H1 (cell line): Measurements from ENCODE around the gene CYB561A3. TPM values are rescaled to one million over a fixed set of nuclear protein-coding genes. Genes with fewer than 3 reads are reported as not detected.

Experiments
- CTCF ChIA-PET: fragments of 300-600 bp; sonication (Branson Sonifier 250); formaldehyde crosslinking; loops from one replicate; lab custom pipeline; 2021; ENCODE audit not compliant: partially characterized antibody; lab: Charles Lee
- POLR2A ChIA-PET: fragments of 300-600 bp; sonication (Branson Sonifier 250); formaldehyde crosslinking; loops from one replicate; lab custom pipeline; 2021; ENCODE audit warnings: inconsistent platforms; ENCODE audit not compliant: partially characterized antibody; lab: Charles Lee
- DNase-seq, 2 experiments: peaks; one replicate each; pipeline versions ENCODE4 v3.0.0 to v3.0.0-alpha.2; 2010 to 2022; ENCODE audit warnings: low spot score in 2 of 2, low read depth in 1 of 2, mixed read lengths in 1 of 2
- FAIRE-seq: peaks from 2 replicates; lab custom pipeline; 2011; peaks lifted over from hg19 to GRCh38; lab: Jason Lieb, UNC
- H2AFZ ChIP-seq: 2 replicates; pipeline ENCODE4 v1.8.1; 2012; ENCODE audit warnings: low read length, inconsistent platforms
- H2AK5ac ChIP-seq: 2 replicates; pipeline ENCODE4 v1.6.1; 2013; ENCODE audit warnings: low read depth, low read length
- H2BK120ac ChIP-seq: replicated peaks from 2 replicates; pipeline ENCODE3; 2013; ENCODE audit warnings: low read depth, low read length, inconsistent platforms
- H2BK12ac ChIP-seq: 2 replicates; pipeline ENCODE4 v1.6.1; 2013; ENCODE audit warnings: low read depth, low read length
- H2BK15ac ChIP-seq: 2 replicates; pipeline ENCODE4 v1.6.1; 2013; ENCODE audit warnings: low read length
- H2BK20ac ChIP-seq: 2 replicates; pipeline ENCODE4 v1.6.1; 2013; ENCODE audit warnings: low read length
- H2BK5ac ChIP-seq: 2 replicates; pipeline ENCODE4 v1.6.1; 2013; ENCODE audit warnings: low read depth, low read length
- H3K14ac ChIP-seq: 2 replicates; pipeline ENCODE4 v1.6.1; 2013; ENCODE audit warnings: inconsistent platforms; ENCODE audit not compliant: insufficient read length
- H3K18ac ChIP-seq: 2 replicates; pipeline ENCODE4 v1.6.1; 2013; ENCODE audit warnings: low read length; ENCODE audit errors: extremely low read depth
- H3K23ac ChIP-seq: 2 replicates; pipeline ENCODE4 v1.6.1; 2013; ENCODE audit warnings: inconsistent platforms; ENCODE audit not compliant: insufficient read length
- H3K23me2 ChIP-seq: 2 replicates; pipeline ENCODE4 v1.6.1; 2013; ENCODE audit warnings: low read depth, low read length
- H3K27ac ChIP-seq: 2 replicates; pipeline ENCODE4 v1.6.1; 2011; ENCODE audit warnings: low read depth, low read length, inconsistent platforms
- H3K27me3 ChIP-seq, 4 experiments: replicated peaks in 1 of 4; 1 replicate in 1 of 4; 2 replicates in 3 of 4; pipeline versions ENCODE4 v1.6.1 to v1.8.1; 2011 to 2013; ENCODE audit warnings: low read length in 3 of 4, mild to moderate bottlenecking in 3 of 4, inconsistent platforms in 2 of 4, mixed read lengths in 2 of 4, moderate library complexity in 1 of 4; ENCODE audit not compliant: control insufficient read depth in 3 of 4, insufficient read depth in 3 of 4; ENCODE audit errors: extremely low read depth in 1 of 4
- H3K36me3 ChIP-seq, 4 experiments: 2 replicates each; pipeline versions ENCODE4 v1.6.1 to v1.8.1; 2011 to 2013; ENCODE audit warnings: mild to moderate bottlenecking in 4 of 4, low read length in 3 of 4, moderate library complexity in 2 of 4, control low read depth in 1 of 4, inconsistent platforms in 1 of 4; ENCODE audit not compliant: insufficient read depth in 4 of 4, control insufficient read depth in 2 of 4
- H3K4ac ChIP-seq: replicated peaks from 2 replicates; pipeline ENCODE3; 2013; ENCODE audit warnings: low read length, low read depth, mixed read lengths, inconsistent platforms; ENCODE audit not compliant: insufficient read length
- H3K4me1 ChIP-seq, 4 experiments: replicated peaks in 1 of 4; 1 replicate in 1 of 4; 2 replicates in 3 of 4; pipeline versions ENCODE4 v1.6.1 to v1.8.1; 2011 to 2013; ENCODE audit warnings: low read length in 3 of 4, inconsistent platforms in 2 of 4, mixed read lengths in 1 of 4; ENCODE audit not compliant: insufficient read depth in 4 of 4, control insufficient read depth in 3 of 4
- H3K4me2 ChIP-seq, 2 experiments: 2 replicates each; pipeline versions ENCODE4 v1.6.1 to v1.8.1; 2011 to 2013; ENCODE audit warnings: low read depth in 2 of 2, low read length in 2 of 2, control low read depth in 1 of 2, inconsistent platforms in 1 of 2, mild to moderate bottlenecking in 1 of 2; ENCODE audit not compliant: insufficient read depth in 1 of 2
- H3K4me3 ChIP-seq, 4 experiments: fragments of 200-600, 300-600 bp in 1 of 4; sonication (generic), shearing (Covaris generic), sonication (Bioruptor Twin) in 1 of 4; 2 replicates each; pipeline versions ENCODE4 v1.5.1 to v1.8.1; 2011 to 2016; ENCODE audit warnings: low read length in 4 of 4, low read depth in 3 of 4, control low read depth in 2 of 4, inconsistent platforms in 2 of 4, mild to moderate bottlenecking in 2 of 4, mixed read lengths in 1 of 4, moderate library complexity in 1 of 4; ENCODE audit not compliant: insufficient read depth in 2 of 4; ENCODE audit errors: extremely low read depth in 1 of 4
- H3K56ac ChIP-seq: replicated peaks from 2 replicates; pipeline ENCODE3; 2013; ENCODE audit warnings: low read depth, mild to moderate bottlenecking, mixed read lengths, low read length, inconsistent platforms; ENCODE audit not compliant: insufficient read length
- H3K79me1 ChIP-seq: 2 replicates; pipeline ENCODE4 v1.6.1; 2013; ENCODE audit warnings: low read depth, low read length, control low read depth
- H3K79me2 ChIP-seq, 2 experiments: 2 replicates each; pipeline versions ENCODE4 v1.6.1 to v1.8.1; 2012 to 2013; ENCODE audit warnings: low read length in 2 of 2, mild to moderate bottlenecking in 2 of 2, inconsistent platforms in 1 of 2; ENCODE audit not compliant: insufficient read depth in 2 of 2, control insufficient read depth in 1 of 2
- H3K9ac ChIP-seq, 4 experiments: replicated peaks in 1 of 4; 1 replicate in 1 of 4; 2 replicates in 3 of 4; pipeline versions ENCODE4 v1.6.1 to v1.8.1; 2011 to 2013; ENCODE audit warnings: low read depth in 3 of 4, low read length in 3 of 4, control low read depth in 2 of 4, mild to moderate bottlenecking in 2 of 4, moderate library complexity in 2 of 4, inconsistent platforms in 1 of 4; ENCODE audit errors: extremely low read depth in 1 of 4
- H3K9me3 ChIP-seq, 2 experiments: 2 replicates each; pipeline versions ENCODE4 v1.6.1 to v1.8.1; 2012 to 2013; ENCODE audit warnings: mild to moderate bottlenecking in 2 of 2, moderate library complexity in 2 of 2, control low read depth in 1 of 2, inconsistent platforms in 1 of 2, low read depth in 1 of 2, low read length in 1 of 2, mixed read lengths in 1 of 2; ENCODE audit not compliant: insufficient read depth in 2 of 2
- H4K20me1 ChIP-seq, 2 experiments: replicated peaks in 1 of 2; 2 replicates each; pipeline versions ENCODE3 to v1.8.1; 2011 to 2013; ENCODE audit warnings: inconsistent platforms in 2 of 2, low read length in 2 of 2, mild to moderate bottlenecking in 1 of 2; ENCODE audit not compliant: insufficient read depth in 2 of 2, control insufficient read depth in 1 of 2
- H4K5ac ChIP-seq: 2 replicates; pipeline ENCODE4 v1.6.1; 2013; ENCODE audit warnings: low read length, low read depth, mixed read lengths, inconsistent platforms; ENCODE audit not compliant: insufficient read length
- H4K8ac ChIP-seq: 2 replicates; pipeline ENCODE4 v1.8.0; 2013; ENCODE audit warnings: mild to moderate bottlenecking, moderate library complexity, low read length, inconsistent platforms; ENCODE audit not compliant: insufficient read depth; ENCODE audit errors: extremely low read depth
- H4K91ac ChIP-seq: replicated peaks from 2 replicates; pipeline ENCODE3; 2013; ENCODE audit warnings: low read length, mixed read lengths, inconsistent platforms; ENCODE audit not compliant: insufficient read length
- BCL11A ChIP-seq, 2 experiments: IDR thresholded peaks; one replicate each; pipeline ENCODE4 v1.6.1; 2011; ENCODE audit warnings: low read depth in 2 of 2, low read length in 2 of 2, mild to moderate bottlenecking in 2 of 2
- CBX8 ChIP-seq: fragments of 300-800, 300-1000 bp; sonication (generic); IDR thresholded peaks from 2 replicates; pipeline ENCODE4 v1.7.1; 2016; ENCODE audit warnings: low read depth, low read length, borderline replicate concordance
- CREB1 ChIP-seq: IDR thresholded peaks from 2 replicates; pipeline ENCODE4 v1.6.1; 2012; ENCODE audit warnings: inconsistent platforms
- KDM1A ChIP-seq: fragments of 200-600, 300-600 bp; sonication (generic); IDR thresholded peaks from 2 replicates; pipeline ENCODE4 v1.7.1; 2016; ENCODE audit warnings: mild to moderate bottlenecking, low read length, borderline replicate concordance
- POLR2A ChIP-seq, 2 experiments: IDR thresholded peaks; 1 replicate in 1 of 2; 2 replicates in 1 of 2; pipeline ENCODE4 v1.6.1; 2011; ENCODE audit warnings: low read depth in 2 of 2, low read length in 2 of 2, mild to moderate bottlenecking in 2 of 2; ENCODE audit errors: control extremely low read depth in 1 of 2
- RBBP5 ChIP-seq: IDR thresholded peaks from 2 replicates; pipeline ENCODE4 v1.7.1; 2012; ENCODE audit warnings: low read depth, mild to moderate bottlenecking, inconsistent platforms, low read length, moderate library complexity, borderline replicate concordance
- SIN3A ChIP-seq, 2 experiments: IDR thresholded peaks in 1 of 2; conservative IDR thresholded peaks in 1 of 2; 2 replicates each; pipeline ENCODE4 v1.6.1; 2011 to 2012; ENCODE audit warnings: low read length in 2 of 2, improper control_type of control experiment in 1 of 2, low read depth in 1 of 2, mild to moderate bottlenecking in 1 of 2
- SIX5 ChIP-seq: IDR thresholded peaks from 2 replicates; pipeline ENCODE4 v1.6.1; 2011; ENCODE audit warnings: mild to moderate bottlenecking, low read depth, low read length
- ZNF274 ChIP-seq: IDR thresholded peaks from 2 replicates; pipeline ENCODE4 v1.7.0; 2012; ENCODE audit warnings: low read length, borderline replicate concordance; ENCODE audit errors: extremely low read depth
- WGBS, 2 experiments: shearing (Covaris generic) in 1 of 2; methylation state at CpG; one replicate each; pipeline versions ENCODE4 v1.1.6 to v1.1.7; 2013 to 2015; ENCODE audit warnings: low lambda C conversion rate in 2 of 2, mixed read lengths in 2 of 2, inconsistent platforms in 1 of 2, low coverage in 1 of 2, missing lambda C conversion rate in 1 of 2; ENCODE audit not compliant: insufficient replicate concordance in 2 of 2, insufficient coverage in 1 of 2, insufficient read length in 1 of 2; ENCODE audit errors: extremely low coverage in 1 of 2, missing lambda C conversion rate in 1 of 2; 5-methylcytosine and 5-hydroxymethylcytosine counted together
- polyA plus RNA-seq, 7 experiments: library from polyadenylated mRNA; depleted of rRNA in 3 of 7; stranded (reverse) in 5 of 7; unstranded in 2 of 7; fragments of >200 nt in 5 of 7; fragments of 200-250 nt in 2 of 7; gene quantifications; 1 replicate in 5 of 7; 2 replicates in 1 of 7; 4 replicates in 1 of 7; pipeline versions ENCODE4 v1.2.1 to v1.2.3, GENCODE V29; 2011 to 2013; ENCODE audit warnings: missing spikeins in 2 of 7, mixed read lengths in 2 of 7
- total RNA-seq: library from RNA; stranded (reverse); fragmentation: NEBNext Ultra II Directional; extraction: Animal tissue kit (Norgen Biotek cat#: 25700); gene quantifications from 2 replicates; pipeline ENCODE4 v1.2.1, GENCODE V29; 2021

Gene CYB561A3
- total and polyA plus RNA-seq, 2 of the 8 experiments (the other 6 are each of a cell fraction or from before 2014, with no cell fraction given) = 29.6 to 41.2 TPM

GRCh38 chr11:61341706-61342105 is 20.0 kb downstream of the CYB561A3 start:
- Histone ChIP-seq H4K20me1 (no peaks in the 10 kb centered on the region), H2AK5ac (no peak overlapping the region), H3K18ac (no peak overlapping the region), H3K56ac (no peak overlapping the region), H3K27ac (no peak overlapping the region), H3K4ac (no peak overlapping the region), H3K9me3 (no peaks in the 10 kb centered on the region), H4K8ac (no peak overlapping the region), H2BK12ac (no peak overlapping the region), H3K36me3 (peaks cover 0 to 13% (median 4%) of the 10 kb centered on the region in 4 experiments; a peak in 4 of 8 replicates), H3K4me3 (no peak overlapping the region), H3K9ac (no peak overlapping the region), H3K79me2 (no peaks in the 10 kb centered on the region), H3K79me1 (no peaks in the 10 kb centered on the region), H3K23me2 (no peaks in the 10 kb centered on the region), H4K91ac (no peak overlapping the region), H3K23ac (no peak overlapping the region), H3K4me1 (no peaks in the 10 kb centered on the region), H3K14ac (no peak overlapping the region), H2BK5ac (no peak overlapping the region), H2BK15ac (no peak overlapping the region), H3K4me2 (no peak overlapping the region), H4K5ac (no peak overlapping the region), H3K27me3 (no peaks in the 10 kb centered on the region), H2AFZ (no peak overlapping the region), H2BK20ac (no peak overlapping the region), H2BK120ac (no peak overlapping the region)
- TF ChIP-seq SIN3A (conservative IDR thresholded peaks at IDR 0.05 in 1 of 2, IDR thresholded peaks at IDR 0.05 in 1 of 2; ENCODE audit: low read depth in 1 of 2, low read length in 2 of 2) (no peak), RBBP5 (no peak), POLR2A (IDR thresholded peaks at IDR 0.05; ENCODE audit: control extremely low read depth in 1 of 2, low read depth in 2 of 2, low read length in 2 of 2) (no peak), ZNF274 (no peak), CBX8 (no peak), CREB1 (no peak), SIX5 (no peak), KDM1A (no peak), BCL11A (IDR thresholded peaks at IDR 0.05; ENCODE audit: low read depth in 2 of 2, low read length in 2 of 2) (no peak)
- DNase-seq (no peak), FAIRE-seq (no peak)
- ChIA-PET CTCF (interaction anchor here (1.6 to 10.1 kb wide), 2 partner anchors 21 to 44 kb away, joined by 11 to 255 read pairs; partner anchors contain the start of genes CYB561A3 and TMEM138), POLR2A (interaction anchor here (0.7 to 39.7 kb wide), 5 partner anchors 8 to 111 kb away, joined by 3 to 1106 read pairs (median 3); partner anchors contain the start of genes CYB561A3, TKFC and TMEM138)
- 98% methylated on average over 4 of the region's 4 CpGs; no CpG with 5 or more reads in 1 of the 2 experiments for WGBS, 2 experiments
